ENCODE measurements around the gene ADRA2B. TPM values are rescaled to one million over a fixed set of nuclear protein-coding genes. Genes with fewer than 3 reads are reported as not detected.

The ADRA2B gene
- total RNA-seq, 1 experiment from 2014 or later, result 2.7 TPM

DNA sequence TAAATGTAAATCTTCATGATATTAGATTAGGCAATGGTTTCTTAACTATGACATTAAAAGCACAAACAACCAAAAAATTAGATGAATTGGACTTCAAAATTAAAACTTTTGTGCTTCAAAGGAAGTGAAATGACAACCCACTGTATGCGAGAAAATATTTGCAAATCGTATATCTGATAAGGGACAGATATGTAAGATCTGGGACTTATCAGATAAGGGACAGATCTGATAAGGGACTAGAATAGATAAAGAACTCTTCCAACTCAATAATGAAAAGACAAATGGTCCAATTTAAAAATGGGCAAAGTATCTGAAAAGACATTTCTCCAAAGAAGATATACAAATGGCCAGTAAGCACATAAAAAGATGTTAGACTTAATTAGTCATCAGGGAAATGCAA, 29.2 kb downstream of the ADRA2B start:
- peaks cover 16 to 33% of the 10 kb centered on the region in 2 experiments for H3K4me1 Mint-ChIP-seq
- Histone ChIP-seq H3K23ac (ENCODE audit: insufficient read length, low read depth, low read length) (no peak overlapping the region), H3K14ac (ENCODE audit: insufficient read depth, low read length) (no peak overlapping the region), H2BK12ac (ENCODE audit: insufficient read length, low read depth, low read length) (no peak overlapping the region), H3K4me1 (ENCODE audit: insufficient read depth, low read length) (no peaks in the 10 kb centered on the region), H4K20me1 (ENCODE audit: control insufficient read depth, insufficient read depth, insufficient read length) (no peaks in the 10 kb centered on the region), H2BK5ac (ENCODE audit: insufficient read length, low read length) (no peak overlapping the region), H3K9me3 (ENCODE audit: control insufficient read depth, low read depth, low read length) (no peaks in the 10 kb centered on the region), H3K4me2 (ENCODE audit: insufficient read depth, insufficient read length, low read length) (no peak overlapping the region), H2BK15ac (ENCODE audit: low read depth, low read length) (no peak overlapping the region), H3K18ac (ENCODE audit: insufficient read length, low read depth, low read length) (no peak overlapping the region), H3K79me1 (ENCODE audit: insufficient read depth, low read depth, low read length, poor library complexity, severe bottlenecking) (no peaks in the 10 kb centered on the region), H4K91ac (ENCODE audit: insufficient read length, low read depth, low read length) (no peak overlapping the region), H2BK120ac (ENCODE audit: low read depth, low read length, poor library complexity, severe bottlenecking) (no peak overlapping the region), H3K27ac (ENCODE audit: insufficient read length, low read depth, low read length) (no peak overlapping the region), H2BK20ac (ENCODE audit: low read depth, low read length, poor library complexity, severe bottlenecking) (no peak overlapping the region), H2AFZ (ENCODE audit: low read length) (no peak overlapping the region), H3K79me2 (ENCODE audit: insufficient read depth, low read length) (no peaks in the 10 kb centered on the region), H3K23me2 (ENCODE audit: insufficient read length, low read depth, low read length, poor library complexity, severe bottlenecking) (no peaks in the 10 kb centered on the region), H3T11ph (ENCODE audit: low read length) (no peak overlapping the region), H2AK5ac (ENCODE audit: insufficient read length, low read length) (no peak overlapping the region), H3K9ac (ENCODE audit: extremely low read depth, insufficient read length, low read length) (no peak overlapping the region), H3K27me3 (ENCODE audit: insufficient read depth, low read length) (no peaks in the 10 kb centered on the region), H3K56ac (ENCODE audit: insufficient read length, low read depth, low read length) (no peak overlapping the region), H4K5ac (ENCODE audit: insufficient read length, low read depth, low read length) (no peak overlapping the region), H3K4ac (ENCODE audit: low read depth, low read length) (no peak overlapping the region), H4K8ac (replicated peaks; ENCODE audit: insufficient read length, low read depth, low read length) (no peak overlapping the region)
- DNase-seq, result no peak
- H3K9me3 Mint-ChIP-seq, result peaks cover 0 to 2% of the 10 kb centered on the region in 2 experiments; a peak in 1 of 5 replicates
- no CpG with 5 or more reads among the region's 2 CpGs for WGBS (ENCODE audit: extremely low coverage, insufficient read length, low lambda C conversion rate)
- H3K27ac Mint-ChIP-seq, result no peak overlapping the region
- H3K27me3 Mint-ChIP-seq (ENCODE audit: low read depth), result peaks cover 2% of the 10 kb centered on the region
- no peaks in the 10 kb centered on the region; a peak in 1 of 7 replicates for H3K36me3 Mint-ChIP-seq (ENCODE audit: insufficient read depth in 1 of 3, low read depth in 3 of 3)
- TF ChIP-seq CTCF (conservative IDR thresholded peaks at IDR 0.05), result no peak
- no peak overlapping the region for H3K4me3 Mint-ChIP-seq

Data from H9 (cell line).